GM23338 (cell line): Measurements from ENCODE around the gene GRK5. TPM values are rescaled to one million over a fixed set of nuclear protein-coding genes. Genes with fewer than 3 reads are reported as not detected.

Experiments
- ATAC-seq: fragments of 200-7000 bp; cut with Tn5 transposase; 3 replicates; pipeline ENCODE4 v1.9.1; 2020
- DNase-seq: peaks from one replicate; pipeline ENCODE4 v3.0.0-alpha.2; 2015; ENCODE audit warnings: low spot score
- H2AFZ ChIP-seq: fragments of 200-600 bp; sonication (generic); 2 replicates; pipeline ENCODE4 v1.8.0; 2016; ENCODE audit warnings: antibody characterized with exemption, mild to moderate bottlenecking, moderate library complexity
- H3F3A ChIP-seq: fragments of 200-600 bp; sonication (generic); replicated peaks from 2 replicates; pipeline ENCODE4 v1.8.0; 2017; ENCODE audit warnings: antibody characterized with exemption, mixed run types, low read depth
- H3K27ac ChIP-seq: fragments of 200-600 bp; sonication (generic); 2 replicates; pipeline ENCODE4 v1.6.1; 2016; ENCODE audit warnings: low read depth
- H3K27me3 ChIP-seq: fragments of 200-600 bp; sonication (generic); 2 replicates; pipeline ENCODE4 v1.8.0; 2016; ENCODE audit warnings: mild to moderate bottlenecking, mixed run types, moderate library complexity; ENCODE audit not compliant: insufficient read depth
- H3K36me3 ChIP-seq: fragments of 200-600 bp; sonication (generic); 2 replicates; pipeline ENCODE4 v1.8.0; 2016; ENCODE audit warnings: mild to moderate bottlenecking; ENCODE audit not compliant: insufficient read depth
- H3K4me1 ChIP-seq: fragments of 200-600 bp; sonication (generic); 2 replicates; pipeline ENCODE4 v1.8.0; 2016; ENCODE audit warnings: mild to moderate bottlenecking, moderate library complexity; ENCODE audit not compliant: insufficient read depth
- H3K4me2 ChIP-seq: fragments of 200-600 bp; sonication (generic); 2 replicates; pipeline ENCODE4 v1.7.1; 2017; ENCODE audit warnings: mixed run types
- H3K4me3 ChIP-seq: fragments of 200-600 bp; sonication (generic); 2 replicates; pipeline ENCODE4 v1.6.1; 2016; ENCODE audit warnings: mixed run types
- H3K79me2 ChIP-seq: fragments of 200-600 bp; sonication (generic); replicated peaks from 2 replicates; pipeline ENCODE4 v1.8.0; 2017; ENCODE audit warnings: mild to moderate bottlenecking; ENCODE audit not compliant: insufficient read depth
- H3K9me2 ChIP-seq: fragments of 200-600 bp; sonication (generic); 2 replicates; pipeline ENCODE4 v1.8.0; 2017; ENCODE audit not compliant: insufficient read depth
- H4K20me1 ChIP-seq: fragments of 200-600 bp; sonication (generic); replicated peaks from 2 replicates; pipeline ENCODE4 v1.8.0; 2017; ENCODE audit warnings: mild to moderate bottlenecking; ENCODE audit not compliant: insufficient read depth
- H3K27ac Mint-ChIP-seq: 2 replicates; pipeline ENCODE4 v1.8.0; 2020; ENCODE audit warnings: inconsistent platforms, mild to moderate bottlenecking, moderate library complexity, mixed read lengths
- H3K27me3 Mint-ChIP-seq: 3 replicates; pipeline ENCODE4 v1.8.0; 2022; ENCODE audit warnings: low read depth, mild to moderate bottlenecking, moderate library complexity, mixed read lengths, inconsistent platforms; ENCODE audit not compliant: insufficient read depth, poor library complexity
- H3K36me3 Mint-ChIP-seq: 3 replicates; pipeline ENCODE4 v1.8.0; 2021; ENCODE audit warnings: low read depth, mild to moderate bottlenecking, inconsistent platforms, moderate library complexity, mixed read lengths
- H3K4me1 Mint-ChIP-seq: 3 replicates; pipeline ENCODE4 v1.8.0; 2020; ENCODE audit warnings: mild to moderate bottlenecking, inconsistent platforms, mixed read lengths
- H3K4me3 Mint-ChIP-seq: 3 replicates; pipeline ENCODE4 v1.8.0; 2021; ENCODE audit warnings: moderate library complexity, mild to moderate bottlenecking, inconsistent platforms, mixed read lengths
- H3K9me3 Mint-ChIP-seq: 3 replicates; pipeline ENCODE4 v1.8.0; 2020; ENCODE audit warnings: moderate library complexity, mild to moderate bottlenecking, inconsistent platforms, mixed read lengths
- CREB1 ChIP-seq: fragments of 250-450 bp; sonication (Bioruptor Pico); IDR thresholded peaks from 2 replicates; pipeline ENCODE4 v1.5.0; 2020; ENCODE audit warnings: low read depth, mild to moderate bottlenecking, moderate library complexity
- CTCF ChIP-seq, 2 experiments: fragments of 200-600 bp in 1 of 2; sonication (generic) in 1 of 2; conservative IDR thresholded peaks; 2 replicates each; pipeline versions ENCODE4 v1.5.1 to v1.6.1; 2016 to 2017; ENCODE audit warnings: antibody characterized with exemption in 2 of 2, low read depth in 2 of 2, mild to moderate bottlenecking in 2 of 2, moderate library complexity in 1 of 2
- ETS1 ChIP-seq: IDR thresholded peaks from 2 replicates; pipeline ENCODE4 v1.6.1; 2016; ENCODE audit warnings: antibody characterized with exemption
- EZH2 ChIP-seq: fragments of 200-600 bp; sonication (generic); IDR thresholded peaks from one replicate; pipeline ENCODE4 v1.8.0; 2017; ENCODE audit warnings: antibody characterized with exemption, mild to moderate bottlenecking, low read depth; ENCODE audit not compliant: unreplicated experiment
- EZH2phosphoT487 ChIP-seq: fragments of 200-600 bp; sonication (generic); IDR thresholded peaks from one replicate; pipeline ENCODE4 v1.8.1; 2018; ENCODE audit warnings: antibody characterized with exemption; ENCODE audit not compliant: unreplicated experiment
- JUNB ChIP-seq: IDR thresholded peaks from one replicate; pipeline ENCODE4 v1.6.1; 2016; ENCODE audit warnings: antibody characterized with exemption; ENCODE audit not compliant: unreplicated experiment
- NANOG ChIP-seq: IDR thresholded peaks from 2 replicates; pipeline ENCODE4 v1.6.1; 2016; ENCODE audit warnings: antibody characterized with exemption, borderline replicate concordance
- STAT1 ChIP-seq: IDR thresholded peaks from one replicate; pipeline ENCODE4 v1.6.1; 2016; ENCODE audit warnings: antibody characterized with exemption; ENCODE audit not compliant: unreplicated experiment
- ZNF114 ChIP-seq: fragments of 250-450 bp; sonication (Bioruptor Pico); IDR thresholded peaks from 2 replicates; pipeline ENCODE4 v1.5.0; 2020; ENCODE audit warnings: mild to moderate bottlenecking, moderate library complexity
- ZNF331 ChIP-seq: fragments of 250-450 bp; sonication (Bioruptor Pico); IDR thresholded peaks from 2 replicates; pipeline ENCODE4 v1.5.0; 2020; ENCODE audit warnings: low read depth, mild to moderate bottlenecking, moderate library complexity
- ZNF462 ChIP-seq: fragments of 250-450 bp; sonication (Bioruptor Pico); IDR thresholded peaks from 2 replicates; pipeline ENCODE4 v1.5.0; 2020; ENCODE audit warnings: mild to moderate bottlenecking, moderate library complexity
- polyA plus RNA-seq: library from polyadenylated mRNA; unstranded; fragments of >200 nt; fragmentation: Nextera tagmentation; extraction: Ambion mirVana; gene quantifications from 2 replicates; pipeline ENCODE4 v1.2.1, GENCODE V29; 2016
- total RNA-seq: library from RNA; depleted of rRNA; stranded (reverse); fragments of >200 nt; shearing (Covaris generic); gene quantifications from 2 replicates; pipeline ENCODE4 v1.2.3, GENCODE V29; 2014

The GRK5 gene
- total and polyA plus RNA-seq, 2 experiments from 2014 or later: 0.53 to 2.0 TPM

GRCh38 chr10:119375574-119376272 lies 168.4 kb downstream of the GRK5 start:
- no peaks in the 10 kb centered on the region for H3F3A ChIP-seq
- no peak overlapping the region for H3K27ac ChIP-seq
- H3K4me2 ChIP-seq: no peak overlapping the region
- no peak overlapping the region for H2AFZ ChIP-seq
- no peaks in the 10 kb centered on the region for H3K9me3 Mint-ChIP-seq
- TF ChIP-seq JUNB (no peak), CTCF (conservative IDR thresholded peaks at IDR 0.05; ENCODE audit: low read depth in 2 of 2) (no peak), CREB1 (CRISPR knock-in tag) (no peak), ZNF114 (CRISPR knock-in tag) (no peak), EZH2phosphoT487 (no peak), NANOG (no peak), ZNF462 (no peak), ETS1 (no peak), EZH2 (no peak), ZNF331 (CRISPR knock-in tag) (no peak), STAT1 (no peak)
- no peaks in the 10 kb centered on the region for H3K4me1 ChIP-seq
- no peak overlapping the region for H3K4me3 Mint-ChIP-seq
- H3K4me1 Mint-ChIP-seq: peaks cover 3% of the 10 kb centered on the region; the same call in 2 of the 3 replicates
- H3K36me3 Mint-ChIP-seq: no peaks in the 10 kb centered on the region
- no peak for ATAC-seq
- no peaks in the 10 kb centered on the region for H3K36me3 ChIP-seq
- no peaks in the 10 kb centered on the region for H3K79me2 ChIP-seq
- H3K27me3 Mint-ChIP-seq: peaks cover 3% of the 10 kb centered on the region
- H3K27me3 ChIP-seq: no peaks in the 10 kb centered on the region
- no peak overlapping the region for H3K4me3 ChIP-seq
- H4K20me1 ChIP-seq: no peaks in the 10 kb centered on the region; the same call in 1 of the 2 replicates
- H3K9me2 ChIP-seq: no peaks in the 10 kb centered on the region
- H3K27ac Mint-ChIP-seq: no peak overlapping the region
- DNase-seq: no peak
